ENCODE measurements around the gene CAPN12.

- no peak for TF ChIP-seq POLR2A (IDR thresholded peaks at IDR 0.05)
- no peak for TF ChIP-seq CTCF (IDR thresholded peaks at IDR 0.05)
- TF ChIP-seq EP300 (IDR thresholded peaks at IDR 0.05): no peak
These were observed 42.7 kb downstream of the CAPN12 start for GRCh38 chr19:38701455-38702063.
